NB4 (cell line): ENCODE results near the gene UBE2J2.

Experiments
- MYC ChIP-seq: IDR thresholded peaks from 2 replicates; pipeline ENCODE4 v1.6.1; 2011; ENCODE audit warnings: low read depth, low read length
- POLR2A ChIP-seq: IDR thresholded peaks from 2 replicates; pipeline ENCODE4 v1.6.1; 2011; ENCODE audit warnings: mild to moderate bottlenecking; ENCODE audit not compliant: insufficient read length; ENCODE audit errors: extremely low read depth
- TF ChIP-seq, protein P1 (sequence below): IDR thresholded peaks from one replicate; pipeline ENCODE4 v1.5.1; 2012; ENCODE audit warnings: low read depth, low read length

DNA sequence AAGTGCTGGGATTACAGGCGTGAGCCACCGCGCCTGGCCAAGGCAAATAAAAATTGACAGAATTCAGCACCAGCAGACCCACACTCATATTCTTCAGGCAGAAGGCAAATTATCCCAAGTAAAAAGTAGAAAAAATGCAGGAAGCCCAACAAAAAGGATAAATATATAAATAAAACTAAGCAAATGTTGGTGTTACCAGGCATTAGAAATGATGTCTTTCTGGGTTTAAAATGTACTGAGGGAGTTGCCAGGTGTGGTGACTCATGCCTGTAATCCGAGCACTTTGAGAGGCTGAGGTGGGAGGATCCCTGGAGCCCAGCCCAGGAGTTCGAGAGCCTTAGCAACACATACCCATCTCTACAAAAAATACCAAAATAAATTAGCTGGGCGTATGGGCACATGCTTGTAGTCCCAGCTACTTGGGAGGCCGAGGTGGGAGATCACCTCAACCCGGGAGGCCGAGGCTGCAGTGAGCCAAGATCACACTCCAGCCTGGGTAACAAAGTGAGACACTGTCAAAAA is 44.5 kb upstream of the UBE2J2 start:
- TF ChIP-seq MYC (no peak), POLR2A (no peak)
- TF ChIP-seq, protein P1, sequence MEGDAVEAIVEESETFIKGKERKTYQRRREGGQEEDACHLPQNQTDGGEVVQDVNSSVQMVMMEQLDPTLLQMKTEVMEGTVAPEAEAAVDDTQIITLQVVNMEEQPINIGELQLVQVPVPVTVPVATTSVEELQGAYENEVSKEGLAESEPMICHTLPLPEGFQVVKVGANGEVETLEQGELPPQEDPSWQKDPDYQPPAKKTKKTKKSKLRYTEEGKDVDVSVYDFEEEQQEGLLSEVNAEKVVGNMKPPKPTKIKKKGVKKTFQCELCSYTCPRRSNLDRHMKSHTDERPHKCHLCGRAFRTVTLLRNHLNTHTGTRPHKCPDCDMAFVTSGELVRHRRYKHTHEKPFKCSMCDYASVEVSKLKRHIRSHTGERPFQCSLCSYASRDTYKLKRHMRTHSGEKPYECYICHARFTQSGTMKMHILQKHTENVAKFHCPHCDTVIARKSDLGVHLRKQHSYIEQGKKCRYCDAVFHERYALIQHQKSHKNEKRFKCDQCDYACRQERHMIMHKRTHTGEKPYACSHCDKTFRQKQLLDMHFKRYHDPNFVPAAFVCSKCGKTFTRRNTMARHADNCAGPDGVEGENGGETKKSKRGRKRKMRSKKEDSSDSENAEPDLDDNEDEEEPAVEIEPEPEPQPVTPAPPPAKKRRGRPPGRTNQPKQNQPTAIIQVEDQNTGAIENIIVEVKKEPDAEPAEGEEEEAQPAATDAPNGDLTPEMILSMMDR, result no peak
